ENCODE measurements around the gene FTO.

Gene FTO

GRCh38 chr16:54053891-54054820 lies 350.2 kb downstream of the FTO start:
- Histone ChIP-seq H3K27ac (ENCODE audit: low read length) (no peak overlapping the region), H3K4me1 (ENCODE audit: low read length) (no peaks in the 10 kb centered on the region), H3K36me3 (replicated peaks; ENCODE audit: insufficient read depth, low read length) (no peaks in the 10 kb centered on the region), H3K79me2 (ENCODE audit: low read length) (no peaks in the 10 kb centered on the region), H3K4me2 (ENCODE audit: low read depth, low read length) (no peak overlapping the region), H3F3A (ENCODE audit: insufficient read depth, low read length) (no peaks in the 10 kb centered on the region), H3K9me3 (replicated peaks; ENCODE audit: insufficient read depth, low read length) (no peaks in the 10 kb centered on the region), H3K9ac (ENCODE audit: low read length) (no peak overlapping the region), H3K9me2 (replicated peaks; ENCODE audit: insufficient read depth, low read length) (no peaks in the 10 kb centered on the region), H4K20me1 (ENCODE audit: insufficient read depth, low read length) (no peaks in the 10 kb centered on the region), H3K4me3 (ENCODE audit: low read length) (no peak overlapping the region), H3K27me3 (replicated peaks; ENCODE audit: insufficient read depth, low read length) (no peaks in the 10 kb centered on the region), H2AFZ (ENCODE audit: low read length) (no peak overlapping the region)
- no peak for DNase-seq
- TF ChIP-seq EZH2 (optimal IDR thresholded peaks at IDR 0.05; ENCODE audit: low read depth, low read length) (no peak), EZH2phosphoT487 (IDR thresholded peaks at IDR 0.05; ENCODE audit: low read length) (no peak), CTCF (IDR thresholded peaks at IDR 0.05; ENCODE audit: low read length) (no peak)

GRCh38 chr16:54055191-54055590 lies 351.2 kb downstream of the FTO start:
- Histone ChIP-seq H3K4me2 (ENCODE audit: low read depth, low read length) (no peak overlapping the region), H3K4me1 (ENCODE audit: low read length) (no peaks in the 10 kb centered on the region), H3F3A (ENCODE audit: insufficient read depth, low read length) (no peaks in the 10 kb centered on the region), H3K4me3 (ENCODE audit: low read length) (no peak overlapping the region), H3K27ac (ENCODE audit: low read length) (no peak overlapping the region), H3K9me3 (replicated peaks; ENCODE audit: insufficient read depth, low read length) (no peaks in the 10 kb centered on the region), H3K79me2 (ENCODE audit: low read length) (no peaks in the 10 kb centered on the region), H2AFZ (ENCODE audit: low read length) (no peak overlapping the region), H3K9ac (ENCODE audit: low read length) (no peak overlapping the region), H4K20me1 (ENCODE audit: insufficient read depth, low read length) (no peaks in the 10 kb centered on the region), H3K9me2 (replicated peaks; ENCODE audit: insufficient read depth, low read length) (no peaks in the 10 kb centered on the region), H3K36me3 (replicated peaks; ENCODE audit: insufficient read depth, low read length) (no peaks in the 10 kb centered on the region), H3K27me3 (replicated peaks; ENCODE audit: insufficient read depth, low read length) (no peaks in the 10 kb centered on the region)
- TF ChIP-seq EZH2phosphoT487 (IDR thresholded peaks at IDR 0.05; ENCODE audit: low read length) (no peak), EZH2 (optimal IDR thresholded peaks at IDR 0.05; ENCODE audit: low read depth, low read length) (no peak), CTCF (IDR thresholded peaks at IDR 0.05; ENCODE audit: low read length) (no peak)
- DNase-seq: no peak

GRCh38 chr16:54055864-54056263 lies 351.9 kb downstream of the FTO start:
- H3K4me3 ChIP-seq (ENCODE audit: low read length): no peak overlapping the region
- H4K20me1 ChIP-seq (ENCODE audit: insufficient read depth, low read length): no peaks in the 10 kb centered on the region
- H3K79me2 ChIP-seq (ENCODE audit: low read length): no peaks in the 10 kb centered on the region
- H3K9me2 ChIP-seq (replicated peaks; ENCODE audit: insufficient read depth, low read length): no peaks in the 10 kb centered on the region
- no peak overlapping the region for H3K9ac ChIP-seq (ENCODE audit: low read length)
- no peaks in the 10 kb centered on the region for H3F3A ChIP-seq (ENCODE audit: insufficient read depth, low read length)
- H2AFZ ChIP-seq (ENCODE audit: low read length): no peak overlapping the region
- H3K27me3 ChIP-seq (replicated peaks; ENCODE audit: insufficient read depth, low read length): no peaks in the 10 kb centered on the region
- H3K27ac ChIP-seq (ENCODE audit: low read length): no peak overlapping the region
- H3K4me2 ChIP-seq (ENCODE audit: low read depth, low read length): no peak overlapping the region
- no peak for DNase-seq
- TF ChIP-seq EZH2 (optimal IDR thresholded peaks at IDR 0.05; ENCODE audit: low read depth, low read length) (no peak), CTCF (IDR thresholded peaks at IDR 0.05; ENCODE audit: low read length) (no peak), EZH2phosphoT487 (IDR thresholded peaks at IDR 0.05; ENCODE audit: low read length) (no peak)
- H3K36me3 ChIP-seq (replicated peaks; ENCODE audit: insufficient read depth, low read length): no peaks in the 10 kb centered on the region
- H3K4me1 ChIP-seq (ENCODE audit: low read length): no peaks in the 10 kb centered on the region
- H3K9me3 ChIP-seq (replicated peaks; ENCODE audit: insufficient read depth, low read length): no peaks in the 10 kb centered on the region
